Choroid plexus epithelial cell (primary cell): ENCODE measurements around the gene PIGO.

Experiments used
- DNase-seq: peaks from one replicate; pipeline ENCODE4 v3.0.0-alpha.2; 2010; ENCODE audit warnings: low read depth
- H3K4me3 ChIP-seq: 2 replicates; pipeline ENCODE4 v1.5.1; 2011; ENCODE audit warnings: low read depth, mild to moderate bottlenecking, control low read depth, low read length, moderate library complexity
- CTCF ChIP-seq: conservative IDR thresholded peaks from 2 replicates; pipeline ENCODE4 v1.5.1; 2011; ENCODE audit warnings: low read depth, mild to moderate bottlenecking, control low read depth, inconsistent platforms, low read length, moderate library complexity

Gene PIGO

DNA sequence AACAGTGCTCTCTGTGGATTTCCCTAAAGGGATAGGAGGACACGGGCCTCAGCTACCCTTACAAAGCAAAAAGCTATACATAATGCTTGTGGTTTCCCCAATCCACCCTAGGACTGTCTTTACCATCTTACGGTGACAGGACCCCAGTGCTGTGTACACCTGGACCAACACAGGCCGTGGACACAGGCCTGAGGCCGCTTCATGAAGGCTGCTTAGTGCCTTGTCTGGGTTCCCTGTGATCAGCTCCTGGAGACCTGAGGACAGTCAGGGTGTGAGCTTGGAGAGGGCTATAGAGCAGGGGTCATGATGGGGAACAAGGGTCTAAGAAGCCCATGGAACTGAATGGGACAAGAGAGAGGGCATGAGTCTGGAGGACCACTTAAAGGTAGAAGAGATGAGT is 19.5 kb downstream of the PIGO start:
- DNase-seq = no peak
- no peak for TF ChIP-seq CTCF
- H3K4me3 ChIP-seq = no peak overlapping the region

DNA sequence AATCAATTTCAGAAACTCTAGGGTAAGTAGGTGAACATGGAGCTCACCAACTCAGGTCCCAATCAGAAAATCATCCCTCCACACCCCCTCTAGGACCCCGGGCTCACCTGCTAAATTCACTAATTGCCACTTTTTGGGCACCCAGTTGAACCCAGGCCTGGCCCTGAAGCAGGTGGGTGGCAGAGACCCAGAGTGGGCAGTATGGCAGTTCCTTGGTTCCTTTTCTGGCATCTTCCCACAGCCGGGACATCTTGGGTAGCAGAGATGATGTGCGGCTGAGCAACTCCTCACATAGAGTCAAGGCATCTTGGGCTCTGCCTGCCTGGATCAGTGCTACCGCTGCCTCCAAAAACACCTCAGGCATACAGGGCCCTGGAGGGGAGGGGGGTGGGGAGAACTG is 21.0 kb downstream of the PIGO start:
- no peak for TF ChIP-seq CTCF
- no peak for DNase-seq
- no peak overlapping the region for H3K4me3 ChIP-seq

- TF ChIP-seq CTCF = no peak
- H3K4me3 ChIP-seq = no peak overlapping the region
- no peak for DNase-seq
Observed at GRCh38 chr9:35074791-35075190, 21.6 kb downstream of the PIGO start.

DNA sequence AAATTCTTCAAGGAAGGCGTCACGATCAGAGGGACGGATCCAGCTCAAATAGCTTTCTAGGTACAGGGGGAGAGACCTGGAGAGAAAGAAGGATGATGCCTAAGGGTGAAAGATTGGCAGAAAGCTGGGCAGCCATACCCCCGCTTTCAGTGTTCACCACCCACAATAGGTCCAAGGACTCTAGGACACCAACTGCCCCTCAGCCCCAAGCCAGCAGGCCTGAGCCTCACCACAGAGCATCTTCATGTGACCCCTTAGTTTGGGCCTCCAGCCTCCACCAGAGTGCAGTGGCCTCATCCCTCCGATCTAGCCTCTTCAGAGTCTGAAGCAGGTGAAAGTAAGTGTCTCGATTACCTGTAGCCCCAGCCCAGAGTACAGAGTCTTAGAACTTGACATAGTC is 22.2 kb downstream of the PIGO start:
- H3K4me3 ChIP-seq = no peak overlapping the region
- no peak for TF ChIP-seq CTCF
- DNase-seq = no peak

DNA sequence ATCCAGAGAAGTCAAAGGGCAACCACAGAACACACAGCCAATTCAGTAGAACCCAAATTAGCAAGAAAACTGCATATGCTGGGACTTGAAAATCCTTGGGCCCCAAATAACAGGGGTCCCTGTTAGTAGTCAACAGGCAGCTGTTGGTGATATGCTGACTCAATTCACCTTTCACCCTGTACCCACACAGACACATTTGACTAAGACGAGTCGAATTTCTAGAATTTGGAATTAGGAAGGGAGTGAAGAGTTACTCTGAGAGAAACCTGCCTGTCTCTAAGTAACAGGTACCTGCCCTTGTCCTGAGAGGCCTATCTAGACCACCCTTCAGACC is 23.1 kb downstream of the PIGO start:
- H3K4me3 ChIP-seq = no peak overlapping the region
- DNase-seq = peak; percentile 19
- TF ChIP-seq CTCF = no peak

GRCh38 chr9:35072461-35073278 is 23.7 kb downstream of the PIGO start, which contains the start of gene VCP:
Gene VCP, minus strand, starts transcription at chr9:35072625. Its CDS starts 272 bp downstream, at chr9:35072353.
- H3K4me3 ChIP-seq = peak within 1 kb of the TSS; percentile 100
- peak; percentile 100 for DNase-seq
- TF ChIP-seq CTCF = no peak
